Liver (tissue), 3 donors: ENCODE data around the gene APOBEC3B.

Experiments used
- CTCF ChIP-seq: fragments of 150-350 bp; IDR thresholded peaks from 2 replicates; pipeline ENCODE4 v1.5.1; 2017; ENCODE audit warnings: improper control_type of control experiment, low read depth, low read length; ENCODE audit not compliant: missing input control
- JUND ChIP-seq, 2 donors: IDR thresholded peaks; 2 replicates each; pipeline ENCODE4 v1.6.1; 2016; ENCODE audit warnings: antibody characterized with exemption in 2 of 2
- MAX ChIP-seq: IDR thresholded peaks from 2 replicates; pipeline ENCODE4 v1.6.1; 2016; ENCODE audit warnings: antibody characterized with exemption
- RXRA ChIP-seq, 2 donors: IDR thresholded peaks; 2 replicates each; pipeline ENCODE4 v1.6.1; 2017 to 2018; ENCODE audit warnings: antibody characterized with exemption in 2 of 2, mild to moderate bottlenecking in 1 of 2
- YY1 ChIP-seq: IDR thresholded peaks from 2 replicates; pipeline ENCODE4 v1.6.1; 2016; ENCODE audit warnings: antibody characterized with exemption, mild to moderate bottlenecking
- ZBTB33 ChIP-seq: IDR thresholded peaks from 2 replicates; pipeline ENCODE4 v1.6.1; 2016; ENCODE audit warnings: antibody characterized with exemption
- donor health status: healthy.
- donor health status: healthy.

- TF ChIP-seq CTCF (no peak), JUND (IDR thresholded peaks at IDR 0.05) (no peak), ZBTB33 (no peak), YY1 (no peak), MAX (no peak), RXRA (IDR thresholded peaks at IDR 0.05) (no peak)
Measured at GRCh38 chr22:38950527-38951295, 31.4 kb upstream of the APOBEC3B start.
